COR-L47 (cell line): Measurements from ENCODE around the gene TBL1XR1.

Source experiments
- DNase-seq: peaks from one replicate; lab custom pipeline; 2025; lab: John Stamatoyannopoulos, UW

The TBL1XR1 gene

GRCh38 chr3:177109688-177110330, 87.5 kb downstream of the TBL1XR1 start:
- DNase-seq = no peak

GRCh38 chr3:177108648-177109047, 88.6 kb downstream of the TBL1XR1 start:
- no peak for DNase-seq

DNA sequence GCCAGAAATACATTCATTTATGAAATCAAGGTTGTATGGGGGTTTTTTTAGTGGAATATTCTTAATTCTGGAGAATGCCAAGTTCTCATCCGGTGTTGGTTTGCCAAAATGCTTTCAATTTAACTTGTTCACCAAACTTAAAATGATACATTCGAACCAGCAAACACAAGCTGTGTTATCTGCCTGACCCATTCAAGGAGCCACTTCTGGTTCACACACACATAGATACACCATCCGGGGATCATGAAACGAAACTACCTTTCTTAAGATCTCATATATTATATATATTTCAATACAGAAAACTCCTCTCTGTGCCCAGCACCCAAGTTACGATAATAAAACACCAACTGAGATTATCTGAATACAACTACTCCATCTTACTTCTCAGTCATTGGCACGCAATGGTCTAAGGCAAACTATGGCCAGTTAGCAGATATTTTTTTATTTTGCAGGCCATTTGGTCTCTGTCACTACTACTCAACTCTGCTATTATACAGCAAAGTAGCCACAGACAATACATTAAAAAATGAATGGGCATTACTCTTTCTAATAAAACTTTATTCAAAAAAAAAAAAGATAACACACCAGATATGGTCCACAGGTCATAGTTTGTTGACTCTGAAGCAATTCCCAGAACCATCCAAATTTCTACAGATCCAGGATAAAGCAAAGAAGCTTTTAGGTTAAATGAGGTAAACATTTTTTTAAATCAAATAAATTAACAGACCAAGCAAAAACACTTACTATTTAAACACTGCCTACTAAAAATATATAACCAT, 89.6 kb downstream of the TBL1XR1 start:
- no peak for DNase-seq

DNA sequence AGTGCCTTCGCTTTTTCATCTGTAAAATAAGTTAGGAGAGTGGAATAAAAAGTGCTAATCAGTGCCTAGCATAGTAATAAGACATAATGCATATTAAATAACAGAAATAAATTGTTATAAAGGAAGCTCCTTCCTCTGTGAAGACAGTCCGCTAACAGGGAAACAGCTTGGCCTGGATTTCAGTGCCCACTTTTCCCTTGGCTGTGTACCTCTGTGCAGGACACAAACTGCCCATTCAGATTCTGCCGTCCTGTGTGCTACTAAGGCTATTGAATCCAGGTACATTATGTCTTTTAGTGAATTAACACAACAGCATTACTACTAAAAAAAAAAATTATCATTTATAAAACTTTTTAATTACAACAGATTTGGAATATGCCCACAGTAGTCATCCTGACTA, 90.7 kb downstream of the TBL1XR1 start:
- DNase-seq = no peak

DNA sequence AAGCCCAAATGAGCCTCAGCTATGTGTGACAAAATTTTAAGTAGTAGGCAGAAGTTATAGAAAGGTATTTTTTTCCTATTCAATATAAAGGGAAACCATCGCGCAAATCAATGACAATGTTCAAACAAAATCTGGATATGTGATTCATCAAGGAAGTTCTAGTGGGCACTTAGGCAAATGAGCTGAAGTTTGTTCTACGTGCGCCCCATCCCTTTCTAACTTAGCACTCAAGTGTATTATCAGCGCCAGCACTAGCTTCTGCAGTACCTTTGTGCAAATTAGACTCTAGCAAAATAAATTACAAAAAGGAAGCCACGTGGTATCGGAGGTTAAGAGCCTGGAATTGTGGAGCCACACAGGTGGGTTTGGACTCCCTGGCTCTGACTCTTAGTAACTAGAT, 91.1 kb downstream of the TBL1XR1 start:
- DNase-seq = no peak

DNA sequence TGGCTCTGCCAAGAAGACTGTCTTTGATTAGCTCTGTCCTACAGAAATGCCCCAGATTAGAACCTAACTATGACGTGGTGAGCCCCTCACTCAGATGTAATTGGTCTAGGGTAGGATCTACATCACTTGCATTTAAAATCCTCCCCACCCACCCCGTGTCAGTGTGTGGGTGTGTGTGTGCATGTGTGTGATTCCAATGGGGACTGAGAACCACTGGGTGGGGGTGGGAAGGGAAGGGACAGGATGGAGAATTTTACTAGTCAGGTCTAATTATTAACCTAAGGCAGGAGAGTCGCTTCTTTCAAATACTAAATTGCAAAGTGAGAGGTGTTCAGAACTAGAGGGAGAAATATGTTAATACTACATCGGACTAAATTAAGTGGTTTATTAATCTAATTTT, 91.7 kb downstream of the TBL1XR1 start:
- DNase-seq = no peak

DNA sequence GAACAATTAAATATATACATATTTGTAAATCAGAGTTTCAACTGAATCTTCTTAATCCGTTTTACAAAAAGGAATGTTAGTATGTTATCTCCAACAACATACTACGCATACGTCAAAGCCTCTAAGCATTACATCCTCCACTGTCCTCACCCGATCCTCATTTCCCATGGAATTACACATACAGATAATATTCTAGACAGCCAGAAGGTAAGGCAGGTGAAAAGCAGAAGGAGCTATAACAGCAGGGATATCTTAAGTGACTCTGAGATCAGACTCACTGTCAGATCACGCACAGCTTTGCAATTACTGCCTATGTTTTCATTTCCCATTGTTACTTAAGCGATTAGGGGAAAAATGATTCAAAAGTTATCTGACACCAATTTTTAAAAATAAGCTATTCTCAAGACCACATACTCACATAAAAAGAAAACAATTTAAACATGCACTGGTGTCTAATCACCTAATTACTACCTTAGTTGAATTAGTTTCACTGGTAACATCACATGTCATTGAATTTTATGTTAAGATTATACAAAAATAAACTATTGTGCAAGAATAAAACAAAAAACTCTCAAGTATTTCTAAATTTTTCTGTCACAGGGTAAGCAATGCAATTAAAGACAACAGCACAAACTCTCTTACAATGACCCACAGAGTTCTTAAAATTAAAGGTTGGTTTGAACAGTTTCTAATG, 92.8 kb downstream of the TBL1XR1 start:
- DNase-seq = no peak

- DNase-seq = no peak
Measured at GRCh38 chr3:177102553-177102952, 94.7 kb downstream of the TBL1XR1 start.

DNA sequence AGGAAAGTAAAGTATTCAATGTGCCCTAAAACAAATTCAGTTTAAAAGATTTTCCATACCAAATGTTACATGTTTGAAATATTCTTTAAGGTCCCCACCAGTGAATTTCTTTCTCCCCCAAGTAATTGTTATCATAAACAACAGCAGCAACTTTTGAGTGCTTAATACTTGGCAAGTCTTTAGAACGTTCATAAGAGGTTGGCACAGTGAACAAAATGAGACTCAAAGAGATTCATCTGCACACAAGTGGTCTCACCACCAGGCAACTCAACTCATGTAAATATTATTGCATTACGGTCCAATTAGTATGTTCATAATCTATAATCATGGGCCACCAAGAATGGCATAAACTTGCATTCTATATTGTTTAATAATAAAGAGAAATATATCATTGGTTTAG, 98.7 kb downstream of the TBL1XR1 start:
- no peak for DNase-seq

- no peak for DNase-seq
Measured at GRCh38 chr3:177096615-177097014, 100.7 kb downstream of the TBL1XR1 start.

DNA sequence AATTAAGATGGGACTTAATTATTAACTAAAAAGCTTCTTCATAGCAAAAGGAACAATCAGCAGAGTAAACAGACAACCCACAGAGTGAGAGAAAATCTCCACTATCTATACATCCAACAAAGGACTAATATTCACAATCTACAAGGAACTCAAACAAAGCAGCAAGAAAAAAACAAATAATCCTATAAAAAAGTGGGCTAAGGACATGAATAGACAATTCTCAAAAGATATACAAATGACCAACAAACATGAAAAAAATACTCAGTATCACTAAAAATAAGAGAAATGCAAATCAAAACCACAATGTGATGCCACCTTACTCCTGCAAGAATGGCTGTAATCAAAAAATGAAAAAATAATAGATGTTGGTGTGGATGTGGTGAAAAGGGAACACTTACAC, 103.3 kb downstream of the TBL1XR1 start:
- no peak for DNase-seq

GRCh38 chr3:177089901-177090300, 107.4 kb downstream of the TBL1XR1 start:
- DNase-seq = no peak

DNA sequence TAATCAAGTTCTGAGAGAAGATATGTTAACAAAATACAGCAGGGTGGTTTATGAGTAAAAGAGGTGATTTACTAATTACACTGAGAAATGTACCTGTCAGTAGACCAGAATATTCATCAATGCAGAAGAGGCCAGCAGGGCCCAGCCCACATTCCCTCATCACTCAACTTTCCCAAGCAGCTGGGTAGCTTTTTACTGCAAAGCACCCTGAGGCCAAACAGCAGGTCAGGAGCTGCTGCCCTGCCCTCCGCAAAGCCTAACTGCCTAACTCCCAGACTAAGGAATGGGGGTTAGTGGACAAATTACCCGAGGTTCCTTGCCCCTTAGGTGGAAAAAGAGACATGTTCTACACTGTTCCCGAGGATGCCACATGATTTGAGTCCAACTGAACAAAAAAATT, 108.2 kb downstream of the TBL1XR1 start:
- no peak for DNase-seq

GRCh38 chr3:177085794-177086193, 111.5 kb downstream of the TBL1XR1 start:
- no peak for DNase-seq

DNA sequence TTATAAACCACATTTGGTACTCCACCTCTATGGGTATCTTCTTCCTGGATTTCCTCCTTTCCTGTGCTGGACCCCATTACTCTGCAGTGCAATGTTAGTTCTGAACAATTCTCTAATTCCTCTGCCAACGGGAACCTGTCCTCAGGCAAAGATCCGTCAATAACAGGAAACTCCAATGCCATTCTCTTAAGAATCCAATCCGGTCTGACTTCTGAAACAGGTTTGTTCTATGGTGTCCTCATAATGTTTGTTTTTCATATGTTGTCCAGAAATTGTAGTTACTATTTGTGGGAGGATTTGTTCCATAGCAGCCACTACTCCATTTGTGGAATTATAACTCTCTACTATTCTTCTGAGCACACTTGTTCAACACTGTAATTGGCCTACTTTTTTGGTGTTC, 112.7 kb downstream of the TBL1XR1 start:
- no peak for DNase-seq

DNA sequence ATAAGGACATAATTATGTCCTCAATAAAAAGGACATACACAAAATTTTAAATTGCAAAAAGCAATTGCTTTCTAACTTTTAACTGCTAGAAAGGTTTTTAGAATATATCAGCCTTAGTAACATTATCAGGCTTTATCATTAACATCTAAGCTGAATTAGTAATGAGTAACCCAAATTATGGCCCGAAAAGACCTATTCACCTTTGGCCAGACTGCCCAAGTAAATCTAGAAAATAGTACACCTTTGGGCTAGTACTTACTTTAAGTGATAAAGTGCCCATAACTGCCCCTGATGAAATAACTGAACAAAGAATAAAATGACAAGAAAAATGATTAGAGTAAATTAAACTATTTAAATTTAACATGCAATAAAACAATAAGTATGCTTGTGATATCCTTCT, 117.2 kb downstream of the TBL1XR1 start:
- DNase-seq = no peak

DNA sequence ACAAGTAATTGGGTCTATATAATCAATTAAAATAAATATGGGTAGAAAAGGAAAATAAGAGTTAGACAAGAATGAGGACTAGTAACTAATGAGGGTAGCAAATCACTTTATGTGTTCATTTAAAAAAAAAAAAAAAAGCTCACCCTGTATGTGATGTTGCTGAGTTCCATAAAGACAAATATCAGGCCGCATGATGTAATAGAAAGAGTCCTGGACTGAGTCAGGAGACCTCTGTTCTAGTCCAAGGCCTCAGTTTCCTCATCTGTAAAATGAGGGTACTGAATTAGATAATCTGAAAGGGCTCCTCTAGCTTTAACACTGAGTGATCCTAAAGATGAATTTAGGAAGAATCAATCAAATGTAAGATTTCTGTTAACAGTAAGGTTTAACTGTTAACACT, 117.6 kb downstream of the TBL1XR1 start:
- DNase-seq = no peak

DNA sequence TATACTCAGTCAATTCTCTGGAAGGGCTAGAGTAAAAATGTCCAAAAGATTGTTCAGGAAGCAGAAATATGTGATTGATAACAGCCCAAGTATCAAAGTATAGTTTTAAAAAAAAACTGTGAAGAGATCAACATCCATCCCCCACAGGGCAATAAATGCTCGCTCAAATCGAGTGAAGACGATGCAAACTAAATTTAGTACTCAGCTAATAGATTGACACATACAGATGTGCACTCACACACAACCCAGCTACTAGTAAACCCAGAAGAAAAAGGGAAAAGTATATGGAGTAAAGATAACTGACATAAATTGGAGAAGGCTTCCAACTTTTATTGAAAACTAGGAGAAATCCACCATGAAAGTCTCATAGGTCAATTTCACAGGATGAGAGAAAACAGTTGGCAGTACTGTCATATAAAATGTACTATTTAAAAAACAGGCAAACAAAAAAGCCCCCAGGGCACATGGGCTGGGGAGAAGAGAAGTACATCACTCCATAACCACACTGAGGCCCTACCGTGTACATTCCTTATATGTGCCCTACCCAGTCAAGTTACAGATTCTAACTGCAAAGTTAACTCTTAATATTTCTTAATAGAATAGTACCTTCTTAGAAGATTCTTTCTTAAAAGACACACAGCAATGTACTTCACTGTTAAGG, 125.7 kb downstream of the TBL1XR1 start:
- no peak for DNase-seq

DNA sequence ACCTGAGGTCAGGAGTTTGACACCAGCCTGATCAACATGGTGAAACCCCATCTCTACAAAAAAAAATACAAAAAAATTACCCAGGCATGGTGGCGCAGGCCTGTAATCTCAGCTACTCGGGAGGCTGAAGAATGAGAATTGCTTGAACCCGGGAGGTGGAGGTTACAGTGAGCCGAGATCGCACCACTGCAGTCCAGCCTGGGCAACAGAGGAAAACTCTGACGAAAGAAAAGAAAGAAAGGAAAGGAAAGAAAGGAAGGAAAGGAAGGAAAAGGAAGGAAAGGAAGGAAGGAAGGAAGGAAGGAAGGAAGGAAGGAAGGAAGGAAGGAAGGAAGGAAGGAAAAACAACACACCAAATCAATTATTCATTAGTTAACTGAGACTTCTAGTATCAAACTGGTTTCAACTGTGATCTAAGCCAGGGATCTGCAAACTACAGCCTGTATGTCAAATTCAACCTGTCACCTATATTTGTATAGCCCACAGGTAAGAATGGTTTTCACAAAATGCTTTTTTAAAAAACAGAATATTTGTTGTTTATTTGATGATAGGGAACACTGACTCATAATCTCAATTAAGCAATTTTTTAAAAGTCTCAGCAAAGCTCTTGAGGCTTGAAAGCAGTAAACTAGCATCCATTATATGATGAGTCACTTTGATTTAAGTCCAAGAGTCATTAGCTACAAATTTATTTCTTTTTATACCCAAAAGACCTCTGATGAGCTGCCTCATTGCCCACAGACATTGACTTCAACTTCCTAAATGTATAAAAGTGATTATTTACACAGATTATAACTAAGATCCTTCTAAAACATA, 127.6 kb downstream of the TBL1XR1 start:
- DNase-seq = no peak

GRCh38 chr3:177068967-177069366, 128.3 kb downstream of the TBL1XR1 start:
- DNase-seq = no peak

DNA sequence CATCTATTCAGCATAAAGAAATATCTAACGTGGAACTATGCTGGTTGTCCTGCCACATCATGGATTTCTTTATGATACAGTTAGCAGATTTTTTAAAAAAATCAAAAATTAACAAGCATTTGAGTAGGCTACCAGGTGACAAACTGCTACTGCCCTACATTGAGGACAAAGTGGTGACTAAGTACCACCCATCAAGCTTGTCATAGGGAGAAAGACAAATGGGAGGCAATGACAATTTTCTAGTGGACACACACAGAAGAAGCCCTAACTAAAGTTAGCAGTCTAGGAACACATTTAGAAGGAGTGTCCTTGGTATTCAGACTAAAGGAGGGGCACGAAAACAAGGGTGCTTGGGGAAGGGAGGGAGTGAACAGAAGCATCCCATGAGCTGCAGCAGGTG, 131.2 kb downstream of the TBL1XR1 start:
- DNase-seq = no peak
